K562 (cell line): ENCODE measurements around the gene THEM5. TPM values are rescaled to one million over a fixed set of nuclear protein-coding genes. Genes with fewer than 3 reads are reported as not detected.

Experiments
- ATAC-seq: fragments of 200-7000 bp; cut with Tn5 transposase; 3 replicates; pipeline ENCODE4 v1.9.1; 2020; ENCODE audit warnings: moderate library complexity
- BruUV-seq: library from RNA; stranded (reverse); fragments of 400-500 nt; replicated peaks from 2 replicates; lab custom pipeline; 2021; lab: Mats Ljungman, UMichigan
- CTCF ChIA-PET: fragments of 300-600 bp; formaldehyde crosslinking; extraction: SDS; loops from one replicate; lab custom pipeline; 2021; ENCODE audit warnings: low intra/inter-chr PET ratio; lab: Yijun Ruan, JAX
- POLR2A ChIA-PET: fragments of 300-600, 350-650 bp; sonication (Branson Sonifier 250); formaldehyde crosslinking; extraction: SDS; loops from one replicate; lab custom pipeline; 2021; ENCODE audit warnings: antibody characterized with exemption, inconsistent platforms; lab: Yijun Ruan, JAX
- DNase-seq, 4 experiments: peaks; one replicate each; pipeline versions ENCODE4 v3.0.0 to v3.0.0-alpha.2; 2011 to 2018; ENCODE audit warnings: low spot score in 3 of 4, mixed read lengths in 3 of 4; ENCODE audit errors: extremely low read depth in 1 of 4
- FAIRE-seq: peaks from 2 replicates; lab custom pipeline; 2011; peaks lifted over from hg19 to GRCh38; lab: Jason Lieb, UNC
- H2AFZ ChIP-seq: 2 replicates; pipeline ENCODE4 v1.6.0; 2011; ENCODE audit warnings: low read depth, low read length, control low read depth, inconsistent platforms
- H3K27ac ChIP-seq: fragments of 200-600 bp; 3 replicates; pipeline ENCODE4 v1.8.0; 2011; ENCODE audit warnings: low read depth, mild to moderate bottlenecking, control low read depth, inconsistent platforms, low read length, moderate library complexity, mixed read lengths; ENCODE audit errors: extremely low read depth
- H3K27me3 ChIP-seq, 2 experiments: fragments of 300-600 bp in 1 of 2; 2 replicates in 1 of 2; 3 replicates in 1 of 2; pipeline versions ENCODE4 v1.6.0 to v1.8.0; 2011; ENCODE audit warnings: inconsistent platforms in 2 of 2, low read length in 2 of 2, mild to moderate bottlenecking in 1 of 2, mixed read lengths in 1 of 2, moderate library complexity in 1 of 2; ENCODE audit not compliant: control insufficient read depth in 2 of 2, insufficient read depth in 2 of 2
- H3K36me3 ChIP-seq: fragments of 300-600 bp; 3 replicates; pipeline ENCODE4 v1.8.0; 2011; ENCODE audit warnings: mild to moderate bottlenecking, low read length, inconsistent platforms; ENCODE audit not compliant: control insufficient read depth, insufficient read depth
- H3K4me1 ChIP-seq, 2 experiments: fragments of 200-600 bp in 1 of 2; replicated peaks in 1 of 2; 2 replicates in 1 of 2; 3 replicates in 1 of 2; pipeline versions ENCODE4 v1.5.1 to v1.8.0; 2011; ENCODE audit warnings: inconsistent platforms in 2 of 2, low read length in 2 of 2, mild to moderate bottlenecking in 1 of 2, mixed read lengths in 1 of 2, moderate library complexity in 1 of 2; ENCODE audit not compliant: control insufficient read depth in 2 of 2, insufficient read depth in 2 of 2
- H3K4me2 ChIP-seq: 2 replicates; pipeline ENCODE4 v1.6.1; 2011; ENCODE audit warnings: low read length, control low read depth, inconsistent platforms, mixed read lengths; ENCODE audit not compliant: insufficient read depth
- H3K4me3 ChIP-seq: fragments of 200-600 bp; sonication (generic), shearing (Covaris generic); 2 replicates; pipeline ENCODE4 v1.5.1; 2016; ENCODE audit warnings: control low read depth, inconsistent platforms
- H3K79me2 ChIP-seq: fragments of 200-600 bp; 3 replicates; pipeline ENCODE4 v1.8.0; 2011; ENCODE audit warnings: low read length, inconsistent platforms; ENCODE audit not compliant: control insufficient read depth, insufficient read depth
- H3K9ac ChIP-seq, 2 experiments: 2 replicates each; pipeline versions ENCODE4 v1.6.0 to v1.6.1; 2011; ENCODE audit warnings: low read depth in 2 of 2, low read length in 2 of 2, control low read depth in 1 of 2, inconsistent platforms in 1 of 2, mild to moderate bottlenecking in 1 of 2, mixed read lengths in 1 of 2; ENCODE audit not compliant: insufficient read depth in 1 of 2
- H3K9me1 ChIP-seq: one replicate; pipeline ENCODE4 v1.6.0; 2011; ENCODE audit warnings: inconsistent platforms, mild to moderate bottlenecking, low read length, moderate library complexity; ENCODE audit not compliant: control insufficient read depth, insufficient read depth
- H3K9me3 ChIP-seq: replicated peaks from 2 replicates; pipeline ENCODE4 v1.5.1; 2011; ENCODE audit warnings: low read depth, low read length, inconsistent platforms; ENCODE audit not compliant: control insufficient read depth, insufficient read depth
- H4K20me1 ChIP-seq: replicated peaks from 2 replicates; pipeline ENCODE4 v1.6.1; 2011; ENCODE audit warnings: low read length, inconsistent platforms, mixed read lengths; ENCODE audit not compliant: control insufficient read depth, insufficient read depth
- BRD9 ChIP-seq: fragments of 450-650 bp; IDR thresholded peaks from 2 replicates; pipeline ENCODE4 v1.6.1; 2018; ENCODE audit warnings: low read depth; ENCODE audit not compliant: partially characterized antibody
- FUS ChIP-seq: fragments of 200-400 bp; formaldehyde crosslinking; optimal IDR thresholded peaks from 2 replicates; pipeline ENCODE3; 2017; ENCODE audit warnings: low read depth, low read length
- KLF13 ChIP-seq: fragments of 450-650 bp; IDR thresholded peaks from 2 replicates; pipeline ENCODE4 v1.6.1; 2016; ENCODE audit warnings: missing genetic modification characterization, low read depth, mild to moderate bottlenecking, missing compliant biosample characterization, moderate library complexity, borderline replicate concordance
- ZSCAN29 ChIP-seq: fragments of 450-650 bp; IDR thresholded peaks from 2 replicates; pipeline ENCODE4 v1.6.1; 2017
- WGBS: fragments of 100-300 bp; shearing (Covaris generic); methylation state at CpG from one replicate; pipeline ENCODE4 v1.1.6; 2016; ENCODE audit warnings: low coverage, mixed read lengths; ENCODE audit not compliant: insufficient coverage; ENCODE audit errors: missing lambda C conversion rate; 5-methylcytosine and 5-hydroxymethylcytosine counted together
- in situ Hi-C: fragments of 300-500 bp; cut with MboI; formaldehyde crosslinking; loops from 4 replicates; pipeline ENCODE4 v1.15.0; 2018; ENCODE audit warnings: inconsistent platforms, mixed read lengths
- intact Hi-C: fragments of 100-400 bp; cut with micrococcal nuclease; formaldehyde crosslinking; loops from 2 replicates; pipeline ENCODE4 v1.14.2; 2022
- polyA plus RNA-seq, 8 experiments: library from polyadenylated mRNA; depleted of rRNA in 4 of 8; stranded (reverse) in 5 of 8; unstranded in 3 of 8; fragments of >200 nt; fragmentation: Nextera tagmentation in 2 of 8; fragmentation: Illumina TruSeq in 1 of 8; extraction: Ambion mirVana in 2 of 8; extraction: Trizol in 1 of 8; gene quantifications; 2 replicates each; pipeline versions ENCODE4 v1.2.1 to v1.2.3, GENCODE V29; 2011 to 2014; ENCODE audit warnings: inconsistent platforms in 1 of 8, missing spikeins in 1 of 8
- total RNA-seq, 7 experiments: library from RNA; depleted of rRNA in 6 of 7; stranded (reverse); fragments of >200 nt in 6 of 7; fragmentation: Illumina TruSeq in 2 of 7; extraction: Trizol in 2 of 7; gene quantifications; 2 replicates each; pipeline versions ENCODE4 v1.2.1 to v1.2.3, GENCODE V29; 2011 to 2021; ENCODE audit warnings: low replicate concordance in 1 of 7
- TF ChIP-seq, protein P1 (sequence below), 2 experiments: fragments of 450-650 bp; formaldehyde crosslinking in 1 of 2; IDR thresholded peaks; 2 replicates each; pipeline versions ENCODE4 v1.4.0 to v1.6.1; 2014 to 2020; ENCODE audit warnings: mild to moderate bottlenecking in 2 of 2, borderline replicate concordance in 1 of 2, low read depth in 1 of 2
- TF ChIP-seq, protein P2 (sequence below): conservative IDR thresholded peaks from 2 replicates; pipeline ENCODE4 v1.6.1; 2011; ENCODE audit warnings: low read depth, mild to moderate bottlenecking, low read length; ENCODE audit not compliant: control insufficient read depth

THEM5 gene
- total and polyA plus RNA-seq, 9 of the 15 experiments (the other 6 are each of a cell fraction or from before 2014, with no cell fraction given) = not detected

DNA sequence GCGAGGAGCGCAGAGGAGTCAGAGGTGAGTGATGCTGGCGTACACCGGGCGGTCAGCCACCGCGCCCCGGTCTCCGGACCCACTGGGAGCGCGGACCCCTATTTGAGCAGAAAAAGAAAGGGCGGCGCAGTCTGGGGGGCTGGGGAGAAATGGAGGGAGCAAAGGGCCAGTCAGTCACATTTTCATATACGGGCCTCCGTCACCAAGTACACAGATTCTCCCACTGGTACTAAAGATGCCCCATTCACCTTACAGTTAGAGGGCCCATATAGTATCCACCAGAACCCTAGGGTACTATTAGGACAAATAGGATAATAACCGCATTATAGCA, 14.5 kb downstream of the THEM5 start:
- DNase-seq = no peak
- H3K9ac ChIP-seq = no peak overlapping the region
- 85% methylated on average over 11 of the region's 16 CpGs for WGBS
- no peak overlapping the region for H3K4me3 ChIP-seq
- no peak overlapping the region for H3K27ac ChIP-seq
- ATAC-seq = no peak
- H3K79me2 ChIP-seq = no peaks in the 10 kb centered on the region
- no peaks in the 10 kb centered on the region for H3K9me1 ChIP-seq
- ChIA-PET CTCF (no interaction called here), POLR2A (no interaction called here)
- H2AFZ ChIP-seq = no peak overlapping the region
- BruUV-seq = no TSS peak
- peaks cover 0 to 13% of the 10 kb centered on the region in 2 experiments; a peak in 2 of 5 replicates for H3K4me1 ChIP-seq
- no peaks in the 10 kb centered on the region for H3K36me3 ChIP-seq
- H3K4me2 ChIP-seq = no peak overlapping the region
- peaks cover 4 to 12% of the 10 kb centered on the region in 2 experiments; a peak in 3 of 5 replicates for H3K27me3 ChIP-seq
- intact Hi-C loops (loop anchor here (5.0 kb wide), 2 partner anchors 247 to 537 kb away; no protein-coding TSS in a partner anchor), in situ Hi-C loops (no loop called here)
- no peak for FAIRE-seq
- no peaks in the 10 kb centered on the region for H3K9me3 ChIP-seq
- H4K20me1 ChIP-seq = no peaks in the 10 kb centered on the region
- TF ChIP-seq BRD9 (no peak), KLF13 (tag) (no peak), ZSCAN29 (no peak), FUS (no peak)
- TF ChIP-seq, protein P1, sequence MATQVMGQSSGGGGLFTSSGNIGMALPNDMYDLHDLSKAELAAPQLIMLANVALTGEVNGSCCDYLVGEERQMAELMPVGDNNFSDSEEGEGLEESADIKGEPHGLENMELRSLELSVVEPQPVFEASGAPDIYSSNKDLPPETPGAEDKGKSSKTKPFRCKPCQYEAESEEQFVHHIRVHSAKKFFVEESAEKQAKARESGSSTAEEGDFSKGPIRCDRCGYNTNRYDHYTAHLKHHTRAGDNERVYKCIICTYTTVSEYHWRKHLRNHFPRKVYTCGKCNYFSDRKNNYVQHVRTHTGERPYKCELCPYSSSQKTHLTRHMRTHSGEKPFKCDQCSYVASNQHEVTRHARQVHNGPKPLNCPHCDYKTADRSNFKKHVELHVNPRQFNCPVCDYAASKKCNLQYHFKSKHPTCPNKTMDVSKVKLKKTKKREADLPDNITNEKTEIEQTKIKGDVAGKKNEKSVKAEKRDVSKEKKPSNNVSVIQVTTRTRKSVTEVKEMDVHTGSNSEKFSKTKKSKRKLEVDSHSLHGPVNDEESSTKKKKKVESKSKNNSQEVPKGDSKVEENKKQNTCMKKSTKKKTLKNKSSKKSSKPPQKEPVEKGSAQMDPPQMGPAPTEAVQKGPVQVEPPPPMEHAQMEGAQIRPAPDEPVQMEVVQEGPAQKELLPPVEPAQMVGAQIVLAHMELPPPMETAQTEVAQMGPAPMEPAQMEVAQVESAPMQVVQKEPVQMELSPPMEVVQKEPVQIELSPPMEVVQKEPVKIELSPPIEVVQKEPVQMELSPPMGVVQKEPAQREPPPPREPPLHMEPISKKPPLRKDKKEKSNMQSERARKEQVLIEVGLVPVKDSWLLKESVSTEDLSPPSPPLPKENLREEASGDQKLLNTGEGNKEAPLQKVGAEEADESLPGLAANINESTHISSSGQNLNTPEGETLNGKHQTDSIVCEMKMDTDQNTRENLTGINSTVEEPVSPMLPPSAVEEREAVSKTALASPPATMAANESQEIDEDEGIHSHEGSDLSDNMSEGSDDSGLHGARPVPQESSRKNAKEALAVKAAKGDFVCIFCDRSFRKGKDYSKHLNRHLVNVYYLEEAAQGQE (IDR thresholded peaks at IDR 0.05; ENCODE audit: borderline replicate concordance) = no peak
- TF ChIP-seq, protein P1 (CRISPR knock-in tag; IDR thresholded peaks at IDR 0.05; ENCODE audit: low read depth) = no peak
- TF ChIP-seq, protein P2, sequence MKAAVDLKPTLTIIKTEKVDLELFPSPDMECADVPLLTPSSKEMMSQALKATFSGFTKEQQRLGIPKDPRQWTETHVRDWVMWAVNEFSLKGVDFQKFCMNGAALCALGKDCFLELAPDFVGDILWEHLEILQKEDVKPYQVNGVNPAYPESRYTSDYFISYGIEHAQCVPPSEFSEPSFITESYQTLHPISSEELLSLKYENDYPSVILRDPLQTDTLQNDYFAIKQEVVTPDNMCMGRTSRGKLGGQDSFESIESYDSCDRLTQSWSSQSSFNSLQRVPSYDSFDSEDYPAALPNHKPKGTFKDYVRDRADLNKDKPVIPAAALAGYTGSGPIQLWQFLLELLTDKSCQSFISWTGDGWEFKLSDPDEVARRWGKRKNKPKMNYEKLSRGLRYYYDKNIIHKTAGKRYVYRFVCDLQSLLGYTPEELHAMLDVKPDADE = no peak
